Liver (tissue), 9 donors: ENCODE data around the gene PATJ. TPM values are rescaled to one million over a fixed set of nuclear protein-coding genes. Genes with fewer than 3 reads are reported as not detected.

ENCODE experiments used
- DNase-seq: peaks from one replicate; pipeline ENCODE4 v3.0.0-alpha.2; 2017; ENCODE audit warnings: low spot score
- H3K27ac ChIP-seq, 2 donors: one replicate each; pipeline ENCODE4 v1.7.0; 2013; ENCODE audit warnings: inconsistent platforms in 2 of 2, low read length in 2 of 2, control low read depth in 1 of 2, low read depth in 1 of 2, mild to moderate bottlenecking in 1 of 2
- H3K27me3 ChIP-seq, 4 donors: one replicate each; pipeline versions ENCODE4 v1.6.1 to v1.7.0; 2013; ENCODE audit warnings: low read length in 3 of 4, inconsistent platforms in 1 of 4, mild to moderate bottlenecking in 1 of 4, moderate library complexity in 1 of 4; ENCODE audit not compliant: control insufficient read depth in 4 of 4, insufficient read depth in 4 of 4
- H3K36me3 ChIP-seq, 4 donors: one replicate each; pipeline versions ENCODE4 v1.6.1 to v1.7.0; 2013; ENCODE audit warnings: low read length in 3 of 4, mild to moderate bottlenecking in 3 of 4, low read depth in 1 of 4, moderate library complexity in 1 of 4; ENCODE audit not compliant: control insufficient read depth in 4 of 4, insufficient read depth in 3 of 4
- H3K4me1 ChIP-seq, 4 donors: one replicate each; pipeline versions ENCODE4 v1.6.1 to v1.7.0; 2013; ENCODE audit warnings: low read length in 3 of 4, mild to moderate bottlenecking in 3 of 4, moderate library complexity in 1 of 4; ENCODE audit not compliant: control insufficient read depth in 4 of 4, insufficient read depth in 4 of 4
- H3K4me3 ChIP-seq, 3 donors: one replicate each; pipeline versions ENCODE4 v1.6.1 to v1.7.0; 2013; ENCODE audit warnings: low read length in 3 of 3, control low read depth in 1 of 3, low read depth in 1 of 3, mild to moderate bottlenecking in 1 of 3
- H3K9ac ChIP-seq, 2 donors: one replicate each; pipeline ENCODE4 v1.7.0; 2013; ENCODE audit warnings: low read length in 2 of 2, mild to moderate bottlenecking in 2 of 2, moderate library complexity in 2 of 2, control low read depth in 1 of 2, low read depth in 1 of 2
- H3K9me3 ChIP-seq, 4 donors: one replicate each; pipeline versions ENCODE4 v1.6.1 to v1.7.0; 2013; ENCODE audit warnings: low read length in 3 of 4; ENCODE audit not compliant: control insufficient read depth in 4 of 4
- EGR1 ChIP-seq, 2 donors: IDR thresholded peaks; 2 replicates each; pipeline ENCODE4 v1.6.1; 2016 to 2018; ENCODE audit warnings: antibody characterized with exemption in 2 of 2, low read depth in 2 of 2
- FOXA1 ChIP-seq: IDR thresholded peaks from 2 replicates; pipeline ENCODE4 v1.6.1; 2016; ENCODE audit warnings: antibody characterized with exemption
- FOXA2 ChIP-seq: IDR thresholded peaks from 2 replicates; pipeline ENCODE4 v1.6.1; 2016; ENCODE audit warnings: antibody characterized with exemption
- GABPA ChIP-seq, 2 donors: IDR thresholded peaks in 1 of 2; conservative IDR thresholded peaks in 1 of 2; 2 replicates each; pipeline ENCODE4 v1.6.1; 2016; ENCODE audit warnings: antibody characterized with exemption in 2 of 2, mild to moderate bottlenecking in 1 of 2, moderate library complexity in 1 of 2
- HNF4A ChIP-seq, 2 donors: conservative IDR thresholded peaks; 2 replicates each; pipeline ENCODE4 v1.6.1; 2016; ENCODE audit warnings: antibody characterized with exemption in 2 of 2, mild to moderate bottlenecking in 2 of 2
- HNF4G ChIP-seq: IDR thresholded peaks from 2 replicates; pipeline ENCODE4 v1.6.1; 2016; ENCODE audit warnings: antibody characterized with exemption
- JUND ChIP-seq, 2 donors: IDR thresholded peaks; 2 replicates each; pipeline ENCODE4 v1.6.1; 2016; ENCODE audit warnings: antibody characterized with exemption in 2 of 2
- NR2F2 ChIP-seq: IDR thresholded peaks from 2 replicates; pipeline ENCODE4 v1.6.1; 2016; ENCODE audit warnings: antibody characterized with exemption
- RAD21 ChIP-seq, 2 donors: IDR thresholded peaks; 2 replicates each; pipeline ENCODE4 v1.6.1; 2016; ENCODE audit warnings: antibody characterized with exemption in 2 of 2, mild to moderate bottlenecking in 2 of 2
- SP1 ChIP-seq: IDR thresholded peaks from 2 replicates; pipeline ENCODE4 v1.6.1; 2018; ENCODE audit warnings: antibody characterized with exemption, mild to moderate bottlenecking
- TAF1 ChIP-seq: conservative IDR thresholded peaks from 2 replicates; pipeline ENCODE4 v1.6.1; 2016; ENCODE audit warnings: antibody characterized with exemption, mild to moderate bottlenecking
- YY1 ChIP-seq: IDR thresholded peaks from 2 replicates; pipeline ENCODE4 v1.6.1; 2016; ENCODE audit warnings: antibody characterized with exemption, mild to moderate bottlenecking
- WGBS: extraction: QIAGEN DNeasy Blood & Tissue Kit; methylation state at CpG from one replicate; pipeline ENCODE4 v1.1.7; 2013; 5-methylcytosine and 5-hydroxymethylcytosine counted together
- polyA plus RNA-seq, 2 donors: library from polyadenylated mRNA; stranded (reverse) in 1 of 2; unstranded in 1 of 2; fragments of 200-250 nt in 1 of 2; fragments of >200 nt in 1 of 2; fragmentation: Nextera tagmentation in 1 of 2; extraction: Ambion mirVana in 1 of 2; gene quantifications; one replicate each; pipeline versions ENCODE4 v1.2.1 to v1.2.3, GENCODE V29; 2013 to 2015
- total RNA-seq, 2 donors: library from RNA; depleted of rRNA; stranded (reverse); fragments of >200 nt; gene quantifications; one replicate each; pipeline ENCODE4 v1.2.3, GENCODE V29; 2014
- TF ChIP-seq, protein P1 (sequence below): fragments of 150-350 bp; IDR thresholded peaks from 2 replicates; pipeline ENCODE4 v1.5.1; 2017; ENCODE audit warnings: improper control_type of control experiment, low read depth, low read length; ENCODE audit not compliant: missing input control
- TF ChIP-seq, protein P2 (sequence below): IDR thresholded peaks from 2 replicates; pipeline ENCODE4 v1.6.1; 2016; ENCODE audit warnings: antibody characterized with exemption, mild to moderate bottlenecking
- TF ChIP-seq, protein P3 (sequence below): IDR thresholded peaks from 2 replicates; pipeline ENCODE4 v1.6.1; 2016; ENCODE audit warnings: antibody characterized with exemption
- donor health status: healthy.
- donor health status: healthy.
- donor health status: healthy.
- donor health status: healthy.
- donor health status: healthy.

Gene PATJ
- total and polyA plus RNA-seq, 4 donors: 5.7 to 29.8 (median 9.0) TPM

DNA sequence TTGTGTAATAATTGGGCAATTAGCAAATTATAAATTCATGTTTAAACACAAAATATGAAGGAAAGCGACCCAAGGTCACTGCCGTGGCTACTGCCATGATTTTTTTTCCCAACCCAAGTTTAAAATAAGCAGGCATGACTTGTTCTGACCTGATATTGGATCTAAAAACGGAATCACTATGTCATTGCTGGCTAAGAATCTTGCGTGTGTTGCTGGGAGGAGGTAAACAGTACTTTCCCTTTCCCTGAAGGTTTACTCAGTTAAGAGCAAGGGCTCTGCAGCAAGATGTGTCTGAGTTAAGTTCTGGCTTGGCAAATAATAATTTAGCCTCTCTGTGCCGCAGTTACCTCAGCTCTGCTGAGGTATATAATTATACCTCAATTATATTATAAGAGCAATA, 326.7 kb downstream of the PATJ start:
- 79% methylated on average over 5 of the region's 5 CpGs for WGBS
- no peaks in the 10 kb centered on the region for H3K36me3 ChIP-seq

DNA sequence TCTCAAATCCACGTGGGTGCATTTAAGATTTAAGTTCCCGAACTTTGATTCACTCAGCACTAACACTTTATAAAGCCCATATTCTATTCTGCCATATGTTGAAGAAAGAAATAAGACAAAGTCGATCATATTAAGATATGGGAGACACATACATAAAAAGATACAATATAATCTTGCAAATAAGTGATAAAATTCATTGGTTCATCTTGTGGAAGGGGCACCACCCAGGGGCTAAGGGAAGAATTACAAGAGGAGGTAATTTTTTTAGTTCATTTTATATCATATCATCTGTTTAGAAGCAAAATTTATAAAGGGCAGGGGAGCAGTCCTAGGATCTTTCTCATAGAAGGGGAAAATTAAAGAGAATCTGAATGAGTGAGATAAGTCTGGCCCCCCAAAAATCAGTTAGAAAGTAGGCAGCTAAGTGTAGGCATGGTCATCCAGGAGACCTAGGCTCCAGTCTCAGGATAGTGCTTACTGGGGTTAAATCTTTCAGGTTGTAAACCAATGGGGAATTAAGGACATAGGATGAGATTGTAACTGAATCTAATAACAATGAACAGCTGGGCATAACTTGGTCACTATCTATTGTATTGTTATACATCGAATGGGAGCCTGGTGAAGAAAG, 328.2 kb downstream of the PATJ start:
- 84% methylated on average over 4 of the region's 4 CpGs for WGBS
- H3K9ac ChIP-seq: no peak overlapping the region
- peaks cover 0 to 2% (median 0%) of the 10 kb centered on the region in 4 donors for H3K9me3 ChIP-seq
- H3K4me3 ChIP-seq: no peak overlapping the region
- TF ChIP-seq HNF4G (no peak), RAD21 (IDR thresholded peaks at IDR 0.05) (peak; percentile 63 to 72)
- TF ChIP-seq, protein P1, sequence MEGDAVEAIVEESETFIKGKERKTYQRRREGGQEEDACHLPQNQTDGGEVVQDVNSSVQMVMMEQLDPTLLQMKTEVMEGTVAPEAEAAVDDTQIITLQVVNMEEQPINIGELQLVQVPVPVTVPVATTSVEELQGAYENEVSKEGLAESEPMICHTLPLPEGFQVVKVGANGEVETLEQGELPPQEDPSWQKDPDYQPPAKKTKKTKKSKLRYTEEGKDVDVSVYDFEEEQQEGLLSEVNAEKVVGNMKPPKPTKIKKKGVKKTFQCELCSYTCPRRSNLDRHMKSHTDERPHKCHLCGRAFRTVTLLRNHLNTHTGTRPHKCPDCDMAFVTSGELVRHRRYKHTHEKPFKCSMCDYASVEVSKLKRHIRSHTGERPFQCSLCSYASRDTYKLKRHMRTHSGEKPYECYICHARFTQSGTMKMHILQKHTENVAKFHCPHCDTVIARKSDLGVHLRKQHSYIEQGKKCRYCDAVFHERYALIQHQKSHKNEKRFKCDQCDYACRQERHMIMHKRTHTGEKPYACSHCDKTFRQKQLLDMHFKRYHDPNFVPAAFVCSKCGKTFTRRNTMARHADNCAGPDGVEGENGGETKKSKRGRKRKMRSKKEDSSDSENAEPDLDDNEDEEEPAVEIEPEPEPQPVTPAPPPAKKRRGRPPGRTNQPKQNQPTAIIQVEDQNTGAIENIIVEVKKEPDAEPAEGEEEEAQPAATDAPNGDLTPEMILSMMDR: peak; percentile 34
- no peaks in the 10 kb centered on the region for H3K27me3 ChIP-seq
- DNase-seq: no peak
- no peaks in the 10 kb centered on the region for H3K36me3 ChIP-seq
- H3K4me1 ChIP-seq: no peaks in the 10 kb centered on the region
- H3K27ac ChIP-seq: no peak overlapping the region

More for the DNA sequence above, 326.7 kb downstream of the PATJ start:
- Histone ChIP-seq H3K27me3 (no peaks in the 10 kb centered on the region), H3K27ac (no peak overlapping the region), H3K9me3 (peaks cover 0 to 2% (median 0%) of the 10 kb centered on the region in 4 donors), H3K4me1 (no peaks in the 10 kb centered on the region), H3K4me3 (no peak overlapping the region), H3K9ac (no peak overlapping the region)
- TF ChIP-seq FOXA1: no peak
- TF ChIP-seq FOXA2: no peak
- TF ChIP-seq NR2F2: peak; percentile 25
- TF ChIP-seq JUND (IDR thresholded peaks at IDR 0.05): no peak
- no peak for TF ChIP-seq SP1
- no peak for TF ChIP-seq HNF4A (conservative IDR thresholded peaks at IDR 0.05)
- no peak for DNase-seq

DNA sequence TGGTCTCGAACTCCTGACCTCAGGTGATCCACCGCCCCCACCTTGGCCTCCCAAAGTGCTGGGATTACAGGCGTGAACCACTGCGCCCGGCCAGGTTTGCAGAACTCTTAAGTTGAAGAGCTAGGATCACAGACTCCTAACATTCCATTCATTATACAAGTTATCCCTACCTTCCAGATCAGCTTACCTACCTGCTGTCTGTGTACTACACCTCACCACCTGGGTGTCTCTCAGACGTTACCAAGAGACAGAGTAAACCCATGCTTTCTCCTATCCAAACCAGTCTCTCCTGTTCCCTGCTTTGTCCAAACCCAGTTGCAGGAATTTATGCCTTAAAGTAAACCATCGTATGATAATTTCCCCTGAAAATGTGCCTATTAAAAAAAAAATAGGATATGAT, 329.4 kb downstream of the PATJ start:
- WGBS: 95% methylated on average over 7 of the region's 7 CpGs

More for the DNA sequence above, 329.4 kb downstream of the PATJ start:
- H3K36me3 ChIP-seq: no peaks in the 10 kb centered on the region
- no peak for DNase-seq
- H3K9ac ChIP-seq: no peak overlapping the region
- no peak overlapping the region for H3K27ac ChIP-seq
- no peak overlapping the region for H3K4me3 ChIP-seq
- TF ChIP-seq RAD21 (IDR thresholded peaks at IDR 0.05) (no peak), NR2F2 (no peak), EGR1 (IDR thresholded peaks at IDR 0.05; ENCODE audit: low read depth in 2 of 2) (no peak), TAF1 (no peak), SP1 (no peak), FOXA1 (no peak), GABPA (IDR thresholded peaks at IDR 0.05 in 1 of 2, conservative IDR thresholded peaks at IDR 0.05 in 1 of 2) (no peak), YY1 (no peak)
- TF ChIP-seq, protein P2, sequence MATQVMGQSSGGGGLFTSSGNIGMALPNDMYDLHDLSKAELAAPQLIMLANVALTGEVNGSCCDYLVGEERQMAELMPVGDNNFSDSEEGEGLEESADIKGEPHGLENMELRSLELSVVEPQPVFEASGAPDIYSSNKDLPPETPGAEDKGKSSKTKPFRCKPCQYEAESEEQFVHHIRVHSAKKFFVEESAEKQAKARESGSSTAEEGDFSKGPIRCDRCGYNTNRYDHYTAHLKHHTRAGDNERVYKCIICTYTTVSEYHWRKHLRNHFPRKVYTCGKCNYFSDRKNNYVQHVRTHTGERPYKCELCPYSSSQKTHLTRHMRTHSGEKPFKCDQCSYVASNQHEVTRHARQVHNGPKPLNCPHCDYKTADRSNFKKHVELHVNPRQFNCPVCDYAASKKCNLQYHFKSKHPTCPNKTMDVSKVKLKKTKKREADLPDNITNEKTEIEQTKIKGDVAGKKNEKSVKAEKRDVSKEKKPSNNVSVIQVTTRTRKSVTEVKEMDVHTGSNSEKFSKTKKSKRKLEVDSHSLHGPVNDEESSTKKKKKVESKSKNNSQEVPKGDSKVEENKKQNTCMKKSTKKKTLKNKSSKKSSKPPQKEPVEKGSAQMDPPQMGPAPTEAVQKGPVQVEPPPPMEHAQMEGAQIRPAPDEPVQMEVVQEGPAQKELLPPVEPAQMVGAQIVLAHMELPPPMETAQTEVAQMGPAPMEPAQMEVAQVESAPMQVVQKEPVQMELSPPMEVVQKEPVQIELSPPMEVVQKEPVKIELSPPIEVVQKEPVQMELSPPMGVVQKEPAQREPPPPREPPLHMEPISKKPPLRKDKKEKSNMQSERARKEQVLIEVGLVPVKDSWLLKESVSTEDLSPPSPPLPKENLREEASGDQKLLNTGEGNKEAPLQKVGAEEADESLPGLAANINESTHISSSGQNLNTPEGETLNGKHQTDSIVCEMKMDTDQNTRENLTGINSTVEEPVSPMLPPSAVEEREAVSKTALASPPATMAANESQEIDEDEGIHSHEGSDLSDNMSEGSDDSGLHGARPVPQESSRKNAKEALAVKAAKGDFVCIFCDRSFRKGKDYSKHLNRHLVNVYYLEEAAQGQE: no peak
- TF ChIP-seq, protein P3, sequence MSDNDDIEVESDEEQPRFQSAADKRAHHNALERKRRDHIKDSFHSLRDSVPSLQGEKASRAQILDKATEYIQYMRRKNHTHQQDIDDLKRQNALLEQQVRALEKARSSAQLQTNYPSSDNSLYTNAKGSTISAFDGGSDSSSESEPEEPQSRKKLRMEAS: no peak
- H3K27me3 ChIP-seq: no peaks in the 10 kb centered on the region
- no peaks in the 10 kb centered on the region for H3K9me3 ChIP-seq
- no peaks in the 10 kb centered on the region for H3K4me1 ChIP-seq
